ENCODE measurements around the gene NEMP1. TPM values are rescaled to one million over a fixed set of nuclear protein-coding genes. Genes with fewer than 3 reads are reported as not detected.

Gene NEMP1
- total RNA-seq, 1 donor from 2014 or later = 6.1 TPM

GRCh38 chr12:57040750-57041149 lies 37.8 kb downstream of the NEMP1 start:
- no peaks in the 10 kb centered on the region for H3K36me3 ChIP-seq (ENCODE audit: control insufficient read depth, insufficient read depth, low read length)
- H3K4me3 ChIP-seq (ENCODE audit: low read depth, low read length) = no peak overlapping the region
- H3K27me3 ChIP-seq (ENCODE audit: control insufficient read depth, insufficient read depth, low read length) = peaks cover 3% of the 10 kb centered on the region
- no peak for DNase-seq (ENCODE audit: low read depth)
- TF ChIP-seq, protein P1, sequence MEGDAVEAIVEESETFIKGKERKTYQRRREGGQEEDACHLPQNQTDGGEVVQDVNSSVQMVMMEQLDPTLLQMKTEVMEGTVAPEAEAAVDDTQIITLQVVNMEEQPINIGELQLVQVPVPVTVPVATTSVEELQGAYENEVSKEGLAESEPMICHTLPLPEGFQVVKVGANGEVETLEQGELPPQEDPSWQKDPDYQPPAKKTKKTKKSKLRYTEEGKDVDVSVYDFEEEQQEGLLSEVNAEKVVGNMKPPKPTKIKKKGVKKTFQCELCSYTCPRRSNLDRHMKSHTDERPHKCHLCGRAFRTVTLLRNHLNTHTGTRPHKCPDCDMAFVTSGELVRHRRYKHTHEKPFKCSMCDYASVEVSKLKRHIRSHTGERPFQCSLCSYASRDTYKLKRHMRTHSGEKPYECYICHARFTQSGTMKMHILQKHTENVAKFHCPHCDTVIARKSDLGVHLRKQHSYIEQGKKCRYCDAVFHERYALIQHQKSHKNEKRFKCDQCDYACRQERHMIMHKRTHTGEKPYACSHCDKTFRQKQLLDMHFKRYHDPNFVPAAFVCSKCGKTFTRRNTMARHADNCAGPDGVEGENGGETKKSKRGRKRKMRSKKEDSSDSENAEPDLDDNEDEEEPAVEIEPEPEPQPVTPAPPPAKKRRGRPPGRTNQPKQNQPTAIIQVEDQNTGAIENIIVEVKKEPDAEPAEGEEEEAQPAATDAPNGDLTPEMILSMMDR (IDR thresholded peaks at IDR 0.05; ENCODE audit: insufficient read depth, low read length, poor library complexity, severe bottlenecking) = no peak

DNA sequence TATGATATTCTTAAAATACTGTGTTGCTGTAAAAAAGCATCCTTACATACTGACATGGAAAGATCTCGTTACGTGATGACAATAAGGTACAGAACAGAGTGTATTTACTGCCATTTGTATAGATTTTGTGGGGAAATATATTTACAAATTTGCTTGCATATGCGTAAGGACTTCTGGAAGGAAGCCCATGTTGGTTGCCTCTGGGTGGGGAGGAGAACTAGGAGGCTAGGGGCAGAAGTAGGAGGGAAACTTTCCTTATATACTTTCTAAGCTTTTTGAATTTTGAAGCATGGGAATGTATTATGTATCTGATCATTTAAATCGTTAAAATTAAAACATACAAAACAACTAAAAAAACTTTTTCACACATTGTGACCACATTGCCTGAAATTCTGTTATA lies 38.4 kb downstream of the NEMP1 start:
- DNase-seq (ENCODE audit: low read depth) = no peak
- H3K4me3 ChIP-seq (ENCODE audit: low read depth, low read length) = no peak overlapping the region
- no peaks in the 10 kb centered on the region for H3K36me3 ChIP-seq (ENCODE audit: control insufficient read depth, insufficient read depth, low read length)
- peaks cover 3% of the 10 kb centered on the region for H3K27me3 ChIP-seq (ENCODE audit: control insufficient read depth, insufficient read depth, low read length)
- TF ChIP-seq, protein P1 (IDR thresholded peaks at IDR 0.05; ENCODE audit: insufficient read depth, low read length, poor library complexity, severe bottlenecking) = no peak

DNA sequence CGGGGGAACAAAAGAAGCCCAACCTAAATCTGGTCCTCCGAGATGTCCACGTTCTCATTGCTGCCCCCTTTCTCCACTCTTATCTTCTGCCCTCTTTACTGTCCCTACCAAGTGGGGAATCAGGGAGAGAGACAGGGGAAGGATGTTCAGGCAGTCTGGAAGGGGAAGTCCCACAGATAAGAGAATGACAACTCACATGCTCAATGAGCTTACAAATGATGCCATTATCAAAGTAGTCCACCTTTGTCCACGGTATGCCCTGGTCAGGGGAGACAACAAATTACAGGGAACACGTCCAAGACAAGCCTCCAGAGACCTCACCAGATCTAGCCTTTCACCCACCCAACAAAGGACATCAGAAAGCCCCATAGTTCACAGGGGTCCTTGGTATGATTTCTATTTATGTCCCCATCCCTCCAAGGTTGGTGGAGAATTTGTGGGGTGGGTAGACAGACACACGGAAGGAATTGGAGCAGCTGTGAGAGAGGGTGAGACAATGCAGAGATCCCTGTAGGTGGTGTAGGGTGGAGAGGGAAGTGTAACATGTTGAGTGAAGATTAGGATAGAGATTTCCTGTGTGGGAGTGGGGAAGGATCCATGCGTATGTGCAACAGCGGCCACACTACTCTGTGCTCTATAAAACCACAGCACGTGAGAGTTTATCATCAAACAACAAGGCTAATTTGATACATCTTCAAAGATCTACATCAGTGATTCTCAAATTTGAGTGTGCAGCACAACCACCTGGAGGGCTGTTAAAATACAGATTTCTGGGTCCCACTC lies 39.4 kb downstream of the NEMP1 start:
- DNase-seq (ENCODE audit: low read depth) = no peak
- peaks cover 3% of the 10 kb centered on the region for H3K27me3 ChIP-seq (ENCODE audit: control insufficient read depth, insufficient read depth, low read length)
- no peaks in the 10 kb centered on the region for H3K36me3 ChIP-seq (ENCODE audit: control insufficient read depth, insufficient read depth, low read length)
- no peak overlapping the region for H3K4me3 ChIP-seq (ENCODE audit: low read depth, low read length)
- TF ChIP-seq, protein P1 (IDR thresholded peaks at IDR 0.05; ENCODE audit: insufficient read depth, low read length, poor library complexity, severe bottlenecking) = no peak

DNA sequence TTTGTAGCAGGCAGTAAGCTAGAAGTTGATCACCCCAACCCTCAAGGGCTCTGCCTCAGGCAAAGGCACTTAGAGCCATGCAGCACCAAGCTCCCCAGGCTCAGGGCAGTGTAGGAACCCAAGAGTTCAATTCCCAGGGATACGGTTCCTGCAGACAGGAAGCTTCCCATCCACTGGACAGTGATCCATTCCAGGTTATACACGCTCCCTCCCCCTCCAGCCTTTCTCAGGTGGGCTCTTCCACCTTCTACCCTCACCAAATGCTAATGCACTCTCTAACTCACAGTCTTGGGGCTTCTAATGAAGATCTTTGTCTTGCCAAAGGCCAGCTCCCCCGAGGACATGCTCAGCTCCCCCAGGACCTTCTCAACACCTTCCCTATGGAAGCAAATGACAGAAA lies 41.3 kb downstream of the NEMP1 start:
- H3K36me3 ChIP-seq (ENCODE audit: control insufficient read depth, insufficient read depth, low read length) = no peaks in the 10 kb centered on the region
- H3K4me3 ChIP-seq (ENCODE audit: low read depth, low read length) = no peak overlapping the region
- DNase-seq (ENCODE audit: low read depth) = no peak
- H3K27me3 ChIP-seq (ENCODE audit: control insufficient read depth, insufficient read depth, low read length) = peaks cover 3% of the 10 kb centered on the region
- TF ChIP-seq, protein P1 (IDR thresholded peaks at IDR 0.05; ENCODE audit: insufficient read depth, low read length, poor library complexity, severe bottlenecking) = no peak

- DNase-seq (ENCODE audit: low read depth) = no peak
- no peaks in the 10 kb centered on the region for H3K36me3 ChIP-seq (ENCODE audit: control insufficient read depth, insufficient read depth, low read length)
- no peak overlapping the region for H3K4me3 ChIP-seq (ENCODE audit: low read depth, low read length)
- TF ChIP-seq, protein P1 (IDR thresholded peaks at IDR 0.05; ENCODE audit: insufficient read depth, low read length, poor library complexity, severe bottlenecking) = no peak
- no peaks in the 10 kb centered on the region for H3K27me3 ChIP-seq (ENCODE audit: control insufficient read depth, insufficient read depth, low read length)
These were observed 45.2 kb downstream of the NEMP1 start for GRCh38 chr12:57033431-57033830.

DNA sequence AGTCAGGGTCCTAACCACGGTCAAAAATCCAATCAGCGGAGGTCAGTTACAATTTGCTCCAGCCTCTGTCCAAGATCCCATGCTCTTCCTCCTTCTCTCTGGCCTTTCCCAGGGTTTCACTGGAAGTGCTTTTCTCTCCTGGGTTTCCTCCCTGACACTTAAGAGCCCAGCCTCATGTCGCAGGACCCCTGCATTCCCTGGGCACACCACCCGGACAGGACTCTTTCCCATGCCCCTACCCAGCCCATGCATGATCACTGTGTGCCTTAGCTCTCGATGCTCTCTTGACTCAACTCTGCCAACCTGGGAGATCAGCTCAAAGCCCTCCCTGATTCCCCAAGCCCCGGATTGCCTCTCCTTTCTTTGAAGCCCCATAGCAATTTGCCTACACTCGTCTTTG lies 46.8 kb downstream of the NEMP1 start:
- peaks cover 10% of the 10 kb centered on the region for H3K27me3 ChIP-seq (ENCODE audit: control insufficient read depth, insufficient read depth, low read length)
- H3K36me3 ChIP-seq (ENCODE audit: control insufficient read depth, insufficient read depth, low read length) = no peaks in the 10 kb centered on the region
- TF ChIP-seq, protein P1 (IDR thresholded peaks at IDR 0.05; ENCODE audit: insufficient read depth, low read length, poor library complexity, severe bottlenecking) = no peak
- H3K4me3 ChIP-seq (ENCODE audit: low read depth, low read length) = no peak overlapping the region
- DNase-seq (ENCODE audit: low read depth) = no peak
